GM08714 (cell line): ENCODE measurements around the gene SF1.
A peak's percentile ranks its signal among the peaks of the same experiment; 100 is the strongest.

ENCODE experiments used
- H3K4me3 ChIP-seq: fragments of 200-500 bp; sonication (Bioruptor generic); 2 replicates; pipeline ENCODE4 v1.5.1; 2014; ENCODE audit warnings: mild to moderate bottlenecking, low read length, inconsistent platforms
- ZNF274 ChIP-seq: IDR thresholded peaks from 2 replicates; pipeline ENCODE4 v1.6.1; 2012; ENCODE audit warnings: mild to moderate bottlenecking, low read depth, low read length

The SF1 gene

DNA sequence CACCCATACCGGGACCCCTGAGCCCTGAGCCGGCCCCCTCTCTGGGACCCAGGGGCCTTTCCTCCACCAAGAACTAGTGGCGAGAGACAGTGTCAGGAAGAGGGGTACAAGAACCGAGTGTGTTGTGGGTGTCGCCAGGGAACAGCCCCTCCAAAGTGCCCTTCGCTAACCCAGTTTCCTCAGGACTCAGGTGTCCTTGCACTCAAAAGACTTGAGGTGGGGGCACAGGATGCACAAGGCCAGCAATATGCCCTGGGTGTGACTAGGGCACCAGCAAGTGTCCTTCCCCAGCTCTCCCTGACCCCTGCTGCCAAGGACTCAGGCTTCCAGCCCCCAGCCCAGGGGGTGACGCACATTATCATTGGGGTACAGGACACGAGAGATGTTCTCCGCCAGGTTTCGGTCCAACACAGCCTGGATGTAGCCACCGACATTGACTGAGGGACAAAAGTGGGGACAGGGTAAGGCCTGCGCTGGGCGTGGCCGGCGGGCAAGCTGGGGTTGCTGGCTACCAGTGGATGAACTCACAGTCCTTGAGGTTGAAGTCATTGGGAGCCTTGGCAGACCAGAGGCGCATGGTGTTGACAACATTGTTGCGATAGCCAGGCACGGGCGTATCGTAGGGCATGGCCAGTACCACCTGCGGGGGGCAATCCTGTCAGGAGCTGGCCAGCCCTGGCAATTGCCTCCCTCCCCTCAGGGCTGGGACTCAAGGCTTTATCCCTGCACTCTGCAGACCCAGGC, 23.3 kb downstream of the SF1 start:
- H3K4me3 ChIP-seq: no peak overlapping the region
- TF ChIP-seq ZNF274: no peak

DNA sequence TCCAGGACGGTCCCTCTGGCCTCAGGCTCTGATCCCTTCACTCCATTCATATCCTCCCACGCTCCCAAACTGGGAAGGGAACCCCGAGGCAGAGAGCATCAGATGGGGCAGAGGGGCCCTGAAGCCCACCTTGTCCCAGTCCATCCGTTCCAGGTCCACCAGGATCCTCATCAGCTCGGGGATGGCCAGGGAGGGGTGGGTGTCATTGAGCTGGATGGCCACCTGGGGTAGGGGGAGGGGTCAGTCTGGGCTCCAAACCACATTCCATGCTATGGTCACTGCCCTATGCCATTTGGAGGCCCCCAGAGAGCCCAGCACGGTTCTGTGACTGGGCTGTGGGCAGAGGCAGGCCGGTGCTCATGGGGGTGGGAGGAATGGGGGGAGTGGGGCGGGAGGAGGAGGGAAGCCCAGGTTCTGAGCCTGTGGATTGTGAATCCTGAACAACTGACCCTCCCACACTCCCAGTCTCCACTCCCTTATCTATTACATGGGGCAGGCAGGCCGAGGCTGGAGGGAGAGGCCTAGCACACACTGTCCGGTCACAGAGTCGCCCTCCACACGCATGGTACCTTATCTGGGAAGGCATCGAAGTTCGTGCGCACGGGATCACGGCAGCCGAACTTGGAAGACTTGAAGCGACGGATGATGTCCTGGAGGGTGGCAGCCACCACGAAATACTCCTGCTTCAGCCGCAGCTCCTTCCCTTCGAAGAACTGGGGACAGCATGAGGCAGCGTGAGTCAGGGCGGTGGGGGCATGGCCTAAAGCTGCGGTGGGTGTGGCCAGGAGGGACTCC, 24.0 kb downstream of the SF1 start:
- no peak overlapping the region for H3K4me3 ChIP-seq
- TF ChIP-seq ZNF274: no peak

DNA sequence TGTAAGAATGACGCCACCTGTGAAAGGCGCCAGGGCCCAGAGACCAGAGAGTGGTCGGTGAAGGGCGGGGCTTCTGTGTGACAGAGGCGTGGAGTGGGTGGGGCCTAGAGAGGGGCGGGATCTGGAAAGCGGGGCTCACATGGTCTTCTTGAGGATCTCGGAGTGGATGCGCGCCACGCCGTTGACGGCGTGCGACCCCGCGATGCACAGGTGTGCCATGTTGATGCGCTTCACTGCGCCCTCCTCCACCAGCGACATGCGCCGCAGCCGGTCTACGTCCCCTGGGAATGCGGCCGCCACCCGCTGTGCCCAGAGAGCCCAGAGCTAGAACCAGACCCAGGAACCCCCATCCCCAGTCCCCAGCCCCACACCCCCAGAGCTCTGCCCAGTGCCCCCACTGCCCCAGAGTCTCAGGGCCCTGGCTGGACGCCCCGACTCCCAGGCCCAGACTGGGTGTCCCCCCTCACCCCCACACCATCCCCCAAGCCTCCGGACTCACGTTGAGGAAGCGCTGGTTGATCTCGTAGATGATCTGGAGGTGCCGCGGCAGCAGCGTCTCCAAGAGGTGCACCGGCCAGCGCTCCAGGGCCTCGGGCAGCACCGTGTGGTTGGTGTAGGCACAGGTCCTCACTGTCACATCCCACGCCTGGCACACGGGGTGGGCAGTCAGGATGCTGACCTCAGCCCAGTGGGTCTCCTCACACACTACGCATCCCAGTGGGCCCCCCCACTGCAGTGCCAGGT, 24.8 kb downstream of the SF1 start:
- no peak for TF ChIP-seq ZNF274
- no peak overlapping the region for H3K4me3 ChIP-seq

DNA sequence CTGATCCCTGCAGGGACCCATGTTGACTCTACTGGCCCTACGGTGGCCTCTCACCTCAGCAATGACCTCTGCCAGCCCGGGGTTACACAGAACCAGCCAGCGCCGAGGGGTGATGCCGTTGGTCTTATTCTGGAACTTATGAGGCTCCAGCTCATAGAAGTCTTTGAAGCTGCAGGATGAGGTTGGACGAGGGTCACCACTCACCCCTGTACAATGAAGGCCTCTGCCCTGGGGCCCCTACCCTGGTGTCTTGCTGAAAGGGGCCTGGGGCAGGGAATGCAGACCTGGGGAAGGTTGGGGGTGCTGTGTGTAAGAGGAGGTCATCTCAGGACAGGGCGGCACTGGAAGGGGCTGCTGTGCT, 25.3 kb downstream of the SF1 start:
- no peak overlapping the region for H3K4me3 ChIP-seq
- TF ChIP-seq ZNF274: no peak

DNA sequence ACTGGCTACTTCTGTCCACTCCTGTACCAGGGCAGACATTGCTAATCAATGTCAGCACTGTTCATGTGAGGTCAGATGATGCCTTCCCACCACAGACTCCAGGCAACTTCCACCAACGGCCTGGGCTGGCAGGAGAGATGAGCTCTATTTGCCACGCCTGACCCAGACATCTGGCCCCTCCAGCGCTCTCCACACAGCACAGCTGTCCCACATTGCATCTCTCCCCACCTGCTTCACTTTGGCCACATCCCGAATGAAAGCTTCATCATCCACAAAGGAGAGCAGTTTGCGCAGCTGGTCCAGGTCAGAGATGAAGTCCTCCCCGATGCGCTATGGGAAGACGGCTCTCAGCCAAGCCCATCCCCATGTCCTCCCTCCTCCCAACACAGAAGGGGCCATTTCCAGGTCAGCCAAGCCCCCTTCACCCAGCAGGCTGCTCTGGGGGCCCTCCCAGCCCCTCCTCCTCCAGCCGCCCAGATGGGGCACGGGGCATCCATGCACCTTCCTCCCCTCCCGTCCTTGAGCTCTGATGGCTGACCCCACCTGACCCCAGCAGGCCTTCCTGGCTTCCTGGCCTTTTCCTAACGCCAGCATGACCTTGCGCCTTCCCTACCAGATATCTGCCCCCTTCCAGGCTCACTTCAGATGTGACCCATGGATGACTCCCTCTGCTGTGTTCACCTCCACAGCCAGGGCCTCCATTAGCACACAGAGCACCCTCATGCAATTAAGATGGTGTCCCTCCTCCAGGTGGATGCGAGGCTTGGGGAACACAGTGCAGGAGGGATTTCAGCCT, 26.0 kb downstream of the SF1 start:
- no peak overlapping the region for H3K4me3 ChIP-seq
- no peak for TF ChIP-seq ZNF274

DNA sequence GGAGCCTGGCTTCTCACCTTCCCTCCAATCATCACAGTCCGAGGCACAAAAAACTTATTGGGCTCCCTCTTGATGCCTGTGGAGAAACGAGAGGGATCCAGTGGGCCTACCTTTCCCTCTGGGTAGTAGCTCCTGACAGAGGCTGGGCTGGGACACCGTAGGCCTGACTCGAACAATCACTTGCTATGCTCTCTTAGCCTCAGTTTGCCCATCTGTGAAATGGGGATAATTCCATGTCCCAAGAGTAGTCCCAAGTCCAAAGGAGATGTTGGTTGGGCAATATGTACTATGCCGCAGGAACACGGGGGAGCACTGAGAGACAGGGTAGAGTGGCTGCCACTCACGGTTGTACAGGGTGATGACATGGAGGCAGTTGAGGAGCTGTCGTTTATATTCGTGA, 26.8 kb downstream of the SF1 start:
- no peak overlapping the region for H3K4me3 ChIP-seq
- TF ChIP-seq ZNF274: no peak

DNA sequence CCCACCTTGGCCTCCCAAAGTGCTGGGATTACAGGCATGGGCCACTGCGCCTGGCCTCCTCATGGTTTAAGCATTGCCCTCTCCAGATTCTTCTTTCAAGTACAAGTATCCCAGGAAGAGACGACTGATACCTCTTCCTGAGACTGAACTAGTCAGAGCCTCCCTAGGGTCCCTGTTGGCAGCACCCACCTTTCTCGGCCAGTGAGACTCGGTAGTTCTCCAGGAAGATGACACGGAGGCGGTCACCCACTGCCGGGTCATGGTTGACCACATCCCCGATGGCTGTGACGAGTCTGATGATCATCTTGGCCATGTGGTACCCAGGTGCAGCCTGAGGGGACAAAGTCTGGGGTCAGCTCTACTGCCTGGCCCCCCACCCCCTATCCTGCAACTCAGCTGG, 27.2 kb downstream of the SF1 start:
- TF ChIP-seq ZNF274: no peak
- no peak overlapping the region for H3K4me3 ChIP-seq

DNA sequence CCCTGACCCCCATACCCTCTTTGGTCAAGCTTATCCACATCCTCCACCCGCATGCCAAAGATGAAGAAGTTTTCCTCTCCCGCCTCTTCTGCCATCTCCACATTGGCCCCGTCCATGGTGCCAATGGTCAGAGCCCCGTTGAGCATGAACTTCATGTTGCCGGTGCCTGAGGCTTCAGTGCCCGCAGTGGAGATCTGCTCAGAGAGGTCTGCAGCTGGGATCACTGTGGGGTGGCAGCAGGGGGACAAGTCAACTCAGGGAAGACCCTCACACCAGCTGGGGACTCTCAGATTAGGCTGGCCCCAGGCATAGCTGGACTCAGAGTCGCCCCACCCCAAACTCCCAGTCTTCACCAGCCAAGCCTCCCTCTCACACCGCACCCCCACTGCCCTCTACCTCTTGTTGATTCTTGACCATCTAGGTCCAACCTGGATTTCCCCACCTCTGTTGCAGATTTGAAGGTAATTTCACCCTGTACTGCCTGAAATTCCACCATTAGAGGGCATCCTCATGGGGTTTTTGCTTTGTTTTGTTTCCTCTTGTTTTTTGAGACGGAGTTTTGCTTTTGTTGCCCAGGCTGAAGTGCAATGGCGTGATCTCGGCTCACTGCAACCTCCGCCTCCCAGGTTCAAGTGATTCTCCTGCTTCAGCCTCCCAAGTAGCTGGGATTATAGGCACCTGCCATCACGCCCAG, 27.8 kb downstream of the SF1 start:
- H3K4me3 ChIP-seq: no peak overlapping the region
- TF ChIP-seq ZNF274: no peak

DNA sequence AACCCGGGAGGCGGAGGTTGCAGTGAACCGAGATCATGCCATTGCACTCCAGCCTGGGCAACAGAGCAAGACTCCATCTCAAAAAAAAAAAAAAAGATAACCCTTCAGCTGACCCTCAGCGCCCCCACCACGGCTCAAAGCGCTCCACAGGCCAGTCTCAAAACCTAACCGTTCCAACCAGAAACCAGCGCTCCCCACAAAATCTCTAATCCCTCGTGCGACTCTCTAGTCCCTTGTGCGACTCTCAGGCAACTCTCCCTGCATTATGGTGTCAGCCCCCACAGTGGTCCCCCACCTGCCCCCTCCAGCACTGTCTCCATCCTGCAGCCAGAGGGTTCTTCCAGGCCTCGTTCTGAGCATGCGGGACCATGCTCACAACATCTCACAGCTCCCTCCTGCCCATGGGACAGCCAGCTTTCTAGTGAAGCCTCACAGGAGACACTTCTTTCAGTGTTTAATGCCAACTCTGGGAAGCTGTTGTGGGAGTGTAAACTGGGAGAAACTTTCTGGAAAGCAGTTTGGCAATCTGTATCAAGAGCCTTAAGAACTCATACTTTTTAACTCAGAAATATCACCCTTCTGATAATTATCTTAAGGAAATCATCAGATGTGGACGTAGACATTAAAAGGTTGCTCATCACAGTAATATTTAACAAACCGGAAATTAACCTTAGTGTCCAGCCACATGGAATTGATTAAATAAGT, 30.2 kb downstream of the SF1 start:
- TF ChIP-seq ZNF274: no peak
- no peak overlapping the region for H3K4me3 ChIP-seq

DNA sequence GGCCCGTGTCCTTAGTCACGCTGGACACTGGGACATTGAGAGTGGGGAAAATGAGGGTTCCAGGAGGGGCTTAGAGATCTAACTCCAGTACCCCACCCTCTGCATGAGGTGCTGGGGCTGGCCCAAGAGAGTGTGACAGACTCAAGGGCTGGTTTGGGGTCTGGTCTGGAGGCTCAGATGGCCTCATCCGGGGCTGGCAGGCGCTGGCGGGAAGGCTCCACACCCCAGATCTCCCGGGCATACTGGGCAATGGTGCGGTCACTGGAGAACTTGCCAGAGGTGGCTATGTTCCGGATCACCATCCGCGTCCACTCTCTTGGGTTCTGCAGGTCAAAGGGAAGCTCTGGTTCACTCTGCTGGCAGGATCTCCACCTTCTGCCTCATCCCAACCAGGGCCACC, 31.9 kb downstream of the SF1 start:
- no peak overlapping the region for H3K4me3 ChIP-seq
- no peak for TF ChIP-seq ZNF274

DNA sequence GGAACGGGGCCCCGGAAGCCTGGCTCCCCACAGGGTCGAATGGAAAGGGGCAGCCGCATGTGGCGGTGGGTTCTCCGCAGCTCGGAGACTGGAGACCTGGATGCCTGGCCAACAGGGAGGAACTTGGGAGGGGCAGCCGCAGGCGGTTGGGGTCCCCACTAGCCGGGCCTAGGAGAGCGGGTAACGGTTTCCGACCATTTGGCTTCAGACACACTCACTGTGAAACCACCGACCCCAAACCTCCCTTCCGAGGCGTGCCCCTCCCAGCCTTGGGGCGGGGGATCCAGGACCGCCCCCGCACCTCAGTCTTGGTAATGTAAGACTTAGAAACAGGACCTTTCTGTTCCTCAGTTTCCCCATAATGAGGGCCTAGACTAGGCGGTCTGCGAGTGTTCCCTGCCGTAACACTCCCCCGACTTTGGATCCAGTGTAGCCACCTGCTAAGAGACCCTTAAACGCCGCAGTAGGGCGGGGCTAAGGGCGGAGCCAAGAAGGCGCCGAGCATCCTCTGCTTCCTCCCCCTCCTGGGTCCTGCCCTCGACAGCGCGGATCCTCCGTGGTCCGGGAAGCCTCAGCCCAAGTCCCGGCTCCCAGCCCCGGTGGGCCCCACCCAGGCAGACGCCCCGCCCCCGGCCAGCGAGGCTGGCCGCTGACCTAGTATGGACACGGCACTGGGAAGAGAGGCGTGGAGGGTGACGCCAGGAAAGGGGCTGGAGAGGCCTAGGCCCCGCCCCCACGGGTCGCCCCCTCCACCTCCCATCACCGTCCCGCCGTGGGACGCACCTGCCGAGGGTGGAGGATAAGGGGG, 32.6 kb downstream of the SF1 start:
- TF ChIP-seq ZNF274: no peak
- H3K4me3 ChIP-seq: peak overlapping the region; percentile 34; the same call in 1 of the 2 replicates

DNA sequence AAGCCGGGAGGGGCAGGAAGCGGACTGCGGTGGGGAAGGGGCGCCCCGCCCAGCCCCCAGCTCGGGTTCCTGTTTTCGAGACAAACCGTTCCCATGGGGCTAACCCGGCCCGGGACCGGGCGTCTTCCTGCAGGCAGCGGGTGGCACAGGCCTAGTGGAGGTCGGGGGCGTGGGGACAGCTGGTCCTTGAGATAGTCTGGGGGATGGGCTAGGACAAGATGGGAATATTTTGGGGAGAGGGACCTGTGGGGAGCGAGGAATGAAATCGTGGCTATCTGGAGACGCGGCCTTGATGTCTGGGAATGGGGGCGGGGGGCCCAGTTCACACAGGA, 33.2 kb downstream of the SF1 start:
- no peak for TF ChIP-seq ZNF274
- peak overlapping the region; percentile 34; the same call in 1 of the 2 replicates for H3K4me3 ChIP-seq
